B cell (primary cell): ENCODE results near the gene DEPDC4. TPM values are rescaled to one million over a fixed set of nuclear protein-coding genes. Genes with fewer than 3 reads are reported as not detected.
A peak's percentile ranks its signal among the peaks of the same experiment; 100 is the strongest.
"Not testable (repeated sequence)": the region's sequence is repeated elsewhere in the genome, so short reads cannot be mapped to it uniquely, and the experiment has no call there.

Experiments used
- ATAC-seq: fragments of 200-7000 bp; cut with Tn5 transposase; one replicate; pipeline ENCODE4 v1.10.0; 2021; ENCODE audit warnings: low read depth, mild to moderate bottlenecking, moderate number of reproducible peaks, moderate library complexity
- CTCF ChIA-PET: fragments of 350-600 bp; sonication (Branson Sonifier 250); formaldehyde crosslinking; loops from one replicate; lab custom pipeline; 2021; ENCODE audit warnings: antibody characterized with exemption, inconsistent platforms; lab: Charles Lee
- POLR2A ChIA-PET: fragments of 350-600 bp; sonication (Branson Sonifier 250); formaldehyde crosslinking; loops from one replicate; lab custom pipeline; 2021; ENCODE audit warnings: antibody characterized with exemption; lab: Charles Lee
- DNase-seq: peaks from one replicate; pipeline ENCODE4 v3.0.0; 2013
- H2AFZ ChIP-seq: 2 replicates; pipeline ENCODE4 v1.6.1; 2012; ENCODE audit warnings: mild to moderate bottlenecking, low read depth, low read length; ENCODE audit not compliant: insufficient read depth, poor library complexity, severe bottlenecking
- H3K27ac ChIP-seq, 2 donors: 1 replicate in 1 of 2; 2 replicates in 1 of 2; pipeline ENCODE4 v1.5.1; 2012 to 2013; ENCODE audit warnings: low read length in 2 of 2, mild to moderate bottlenecking in 2 of 2, moderate library complexity in 1 of 2
- H3K27me3 ChIP-seq, 4 experiments: fragments of 200-600 bp in 1 of 4; sonication (generic) in 1 of 4; replicated peaks in 1 of 4; 1 replicate in 2 of 4; 2 replicates in 2 of 4; pipeline versions ENCODE4 v1.6.1 to v1.7.0; 2013 to 2016; ENCODE audit warnings: low read length in 3 of 4, mild to moderate bottlenecking in 2 of 4, mixed read lengths in 1 of 4, moderate library complexity in 1 of 4; ENCODE audit not compliant: insufficient read depth in 4 of 4, control insufficient read depth in 3 of 4; ENCODE audit errors: control extremely low read depth in 1 of 4
- H3K36me3 ChIP-seq, 2 experiments: replicated peaks in 1 of 2; 1 replicate in 1 of 2; 2 replicates in 1 of 2; pipeline versions ENCODE4 v1.6.1 to v1.7.1; 2013; ENCODE audit warnings: low read length in 1 of 2; ENCODE audit not compliant: insufficient read depth in 2 of 2, control insufficient read depth in 1 of 2; ENCODE audit errors: control extremely low read depth in 1 of 2, extremely low read depth in 1 of 2
- H3K4me1 ChIP-seq, 2 donors: fragments of 200-600 bp in 1 of 2; sonication (generic) in 1 of 2; 1 replicate in 1 of 2; 2 replicates in 1 of 2; pipeline versions ENCODE4 v1.5.1 to v1.6.1; 2013 to 2017; ENCODE audit warnings: low read length in 2 of 2; ENCODE audit not compliant: control insufficient read depth in 2 of 2, insufficient read depth in 2 of 2
- H3K4me2 ChIP-seq: replicated peaks from 2 replicates; pipeline ENCODE3; 2012; ENCODE audit warnings: mild to moderate bottlenecking, low read depth, low read length; ENCODE audit not compliant: poor library complexity, severe bottlenecking
- H3K4me3 ChIP-seq, 5 experiments: fragments of 200-600 bp in 1 of 5; sonication (generic) in 1 of 5; 1 replicate in 3 of 5; 2 replicates in 2 of 5; pipeline versions ENCODE4 v1.5.1 to v1.7.0; 2011 to 2016; ENCODE audit warnings: low read length in 4 of 5, mild to moderate bottlenecking in 4 of 5, low read depth in 2 of 5, control low read depth in 1 of 5, moderate library complexity in 1 of 5; ENCODE audit not compliant: insufficient read depth in 1 of 5; ENCODE audit errors: control extremely low read depth in 1 of 5, extremely low read depth in 1 of 5
- H3K79me2 ChIP-seq: fragments of 200-600 bp; sonication (generic); one replicate; pipeline ENCODE4 v1.6.0; 2016; ENCODE audit warnings: low read length; ENCODE audit not compliant: control insufficient read depth, insufficient read depth
- H3K9ac ChIP-seq: fragments of 200-600 bp; sonication (generic); 2 replicates; pipeline ENCODE4 v1.6.1; 2017; ENCODE audit warnings: mild to moderate bottlenecking, low read length, moderate library complexity
- H3K9me3 ChIP-seq, 3 donors: one replicate each; pipeline versions ENCODE4 v1.6.1 to v1.7.1; 2013; ENCODE audit warnings: low read length in 2 of 3; ENCODE audit not compliant: control insufficient read depth in 2 of 3, insufficient read depth in 1 of 3; ENCODE audit errors: control extremely low read depth in 1 of 3
- H4K20me1 ChIP-seq: 2 replicates; pipeline ENCODE4 v1.6.0; 2012; ENCODE audit warnings: mild to moderate bottlenecking, low read length; ENCODE audit not compliant: insufficient read depth, control insufficient read depth, poor library complexity, severe bottlenecking
- H3K27ac Mint-ChIP-seq: one replicate; pipeline ENCODE4 v1.8.0; 2021; ENCODE audit warnings: mixed read lengths
- H3K27me3 Mint-ChIP-seq: one replicate; pipeline ENCODE4 v1.8.0; 2021; ENCODE audit warnings: mixed read lengths
- H3K4me1 Mint-ChIP-seq: one replicate; pipeline ENCODE4 v1.8.0; 2021; ENCODE audit warnings: mixed read lengths
- H3K4me3 Mint-ChIP-seq: one replicate; pipeline ENCODE4 v1.8.0; 2021; ENCODE audit warnings: mixed read lengths
- H3K9me3 Mint-ChIP-seq: one replicate; pipeline ENCODE4 v1.8.0; 2022; ENCODE audit warnings: mixed read lengths; ENCODE audit not compliant: insufficient read depth
- CTCF ChIP-seq: fragments of 200-600 bp; IDR thresholded peaks from one replicate; pipeline ENCODE4 v1.8.0; 2022; ENCODE audit warnings: antibody characterized with exemption, mild to moderate bottlenecking
- EZH2 ChIP-seq: IDR thresholded peaks from 2 replicates; pipeline ENCODE4 v1.6.1; 2012; ENCODE audit warnings: borderline replicate concordance, low read depth, mild to moderate bottlenecking, moderate library complexity, low read length; ENCODE audit not compliant: insufficient read depth, poor library complexity, severe bottlenecking
- WGBS: methylation state at CpG from one replicate; pipeline ENCODE4 v1.1.5; 2013; ENCODE audit warnings: missing lambda C conversion rate; ENCODE audit not compliant: insufficient coverage; 5-methylcytosine and 5-hydroxymethylcytosine counted together
- intact Hi-C: fragments of 100-400 bp; cut with micrococcal nuclease; formaldehyde crosslinking; loops from one replicate; pipeline ENCODE4 v1.10.0; 2022
- polyA plus RNA-seq: library from polyadenylated mRNA; depleted of rRNA; stranded (reverse); fragments of >200 nt; gene quantifications from 2 replicates; pipeline ENCODE4 v1.2.3, GENCODE V29; 2012
- total RNA-seq, 2 donors: library from RNA; stranded (reverse); fragments of 120-200 nt in 1 of 2; gene quantifications; 1 replicate in 1 of 2; 2 replicates in 1 of 2; pipeline versions ENCODE4 v1.2.3 to v1.2.4, GENCODE V29; 2013 to 2022

The DEPDC4 gene
- total and polyA plus RNA-seq, 2 donors (not counting 1 experiment from before 2014, with no cell fraction given) = 1.2 to 1.8 TPM

DNA sequence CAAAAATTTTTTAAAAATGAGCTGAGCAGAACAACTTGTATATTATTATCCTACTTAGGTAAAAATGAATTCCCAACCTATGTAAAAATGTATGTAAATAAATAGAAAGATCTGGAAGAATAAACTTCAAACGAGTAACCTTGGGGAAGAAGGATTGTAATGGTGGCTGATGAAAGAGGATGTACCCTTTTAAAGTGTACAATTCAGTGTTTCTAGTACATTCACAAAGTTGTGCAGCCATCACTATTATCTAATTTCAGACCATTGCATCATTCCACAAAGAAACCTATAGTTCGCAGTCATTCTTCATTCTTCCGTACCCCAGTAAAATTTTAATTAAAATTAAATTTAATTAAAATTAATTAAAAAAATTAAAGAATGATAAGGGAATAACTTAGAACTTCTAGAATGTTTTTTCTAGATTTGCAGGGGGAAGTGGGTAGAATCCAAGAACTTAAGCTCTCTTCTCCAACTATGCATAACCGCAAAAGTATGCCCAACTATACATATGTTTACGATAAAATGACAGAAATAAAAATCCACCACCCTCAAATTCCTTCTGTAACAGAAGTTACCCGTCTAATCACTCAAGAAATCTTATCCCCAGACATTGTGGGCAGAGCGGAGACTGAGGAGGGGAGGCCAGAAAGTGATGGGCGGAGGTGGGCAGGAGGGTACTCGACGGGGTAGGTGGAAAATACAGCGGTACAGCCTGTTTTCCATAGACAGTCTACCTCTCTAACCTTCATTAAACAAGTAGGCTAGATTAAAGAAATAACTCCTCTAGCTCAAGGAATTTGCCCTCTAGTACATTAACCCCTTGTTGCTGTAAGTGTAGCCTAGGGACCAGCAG is 921 bp downstream of the DEPDC4 start:
- Histone ChIP-seq H3K27ac (peak overlapping the region in 1 of 2 donors; percentile 93), H3K9ac (peak overlapping the region; percentile 93), H3K79me2 (peaks cover 37% of the 10 kb centered on the region), H3K36me3 (no peaks in the 10 kb centered on the region), H3K4me1 (peaks cover 22 to 23% of the 10 kb centered on the region in 2 donors), H3K4me3 (peak overlapping the region; percentile 81 to 95 (median 89)), H3K27me3 (no peaks in the 10 kb centered on the region), H4K20me1 (peaks cover 7% of the 10 kb centered on the region), H3K9me3 (no peaks in the 10 kb centered on the region), H3K4me2 (peak overlapping the region; percentile 88), H2AFZ (peak overlapping the region; percentile 98)
- ATAC-seq (no peak), DNase-seq (no peak)
- TF ChIP-seq EZH2 = no peak
- no peak for TF ChIP-seq CTCF
- intact Hi-C loops = loop anchor here (5.0 to 10.0 kb wide), 3 partner anchors 306 to 1751 kb away; partner anchors contain the start of genes GAS2L3, TMPO and UTP20
- POLR2A ChIA-PET = interaction anchor here (1.3 kb wide), 1 partner anchor 65 kb away, joined by 8 read pairs; the partner anchor contains the start of gene ACTR6
- Mint-ChIP-seq H3K4me1 (peaks cover 31% of the 10 kb centered on the region), H3K9me3 (no peaks in the 10 kb centered on the region), H3K4me3 (peak overlapping the region; percentile 99), H3K27ac (peak overlapping the region; percentile 94), H3K27me3 (no peaks in the 10 kb centered on the region)
- WGBS = no CpG with 5 or more reads among the region's 11 CpGs
- CTCF ChIA-PET = interaction anchor here (1.4 to 2.7 kb wide), 4 partner anchors 10 to 65 kb away, joined by 4 to 12 read pairs (median 5); partner anchors contain the start of gene ACTR6

- H3K27ac Mint-ChIP-seq, H3K9me3 ChIP-seq, CTCF ChIA-PET, H3K36me3 ChIP-seq, H4K20me1 ChIP-seq, H3K4me3 Mint-ChIP-seq, H3K27ac ChIP-seq, H3K9me3 Mint-ChIP-seq, DNase-seq, H2AFZ ChIP-seq, H3K27me3 Mint-ChIP-seq, H3K9ac ChIP-seq, ATAC-seq, POLR2A ChIA-PET, H3K4me2 ChIP-seq, H3K27me3 ChIP-seq, H3K4me3 ChIP-seq: not testable (repeated sequence)
- H3K4me1 Mint-ChIP-seq = peaks cover 27% of the 10 kb centered on the region
- WGBS = 96% methylated on average over 3 of the region's 5 CpGs
- peaks cover 28% of the 10 kb centered on the region for H3K79me2 ChIP-seq
- H3K4me1 ChIP-seq = peaks cover 22 to 23% of the 10 kb centered on the region in 2 donors
- intact Hi-C loops = loop anchor here (5.0 to 10.0 kb wide), 3 partner anchors 307 to 1750 kb away; partner anchors contain the start of genes GAS2L3, TMPO and UTP20
Measured at GRCh38 chr12:100265107-100265506, 1.8 kb downstream of the DEPDC4 start.
